ENCODE results near the gene ANXA5.

Gene ANXA5

GRCh38 chr4:121651597-121651996, 45.2 kb downstream of the ANXA5 start:
- Histone ChIP-seq H3K79me2 (ENCODE audit: insufficient read depth, low read depth) (no peaks in the 10 kb centered on the region), H4K20me1 (ENCODE audit: insufficient read depth) (no peaks in the 10 kb centered on the region), H3K27ac (no peak overlapping the region), H3K4me2 (no peak overlapping the region), H3K4me1 (ENCODE audit: low read depth, poor library complexity, severe bottlenecking) (no peaks in the 10 kb centered on the region), H3K4me3 (IDR thresholded peaks at IDR 0.05; ENCODE audit: insufficient read depth, low read depth, low read length) (no peak overlapping the region), H3K27me3 (ENCODE audit: insufficient read depth, low read depth) (no peaks in the 10 kb centered on the region), H3K9ac (no peak overlapping the region), H2AFZ (ENCODE audit: low read depth) (no peak overlapping the region), H3K36me3 (ENCODE audit: insufficient read depth) (no peaks in the 10 kb centered on the region)
- no peak for TF ChIP-seq CTCF (conservative IDR thresholded peaks at IDR 0.05; ENCODE audit: low read depth, low read length)

GRCh38 chr4:121650741-121651140, 46.0 kb downstream of the ANXA5 start:
- H3K4me3 ChIP-seq (IDR thresholded peaks at IDR 0.05; ENCODE audit: insufficient read depth, low read depth, low read length) = no peak overlapping the region
- no peak overlapping the region for H2AFZ ChIP-seq (ENCODE audit: low read depth)
- H3K27me3 ChIP-seq (ENCODE audit: insufficient read depth, low read depth) = no peaks in the 10 kb centered on the region
- H3K27ac ChIP-seq = no peak overlapping the region
- no peaks in the 10 kb centered on the region for H4K20me1 ChIP-seq (ENCODE audit: insufficient read depth)
- no peaks in the 10 kb centered on the region for H3K4me1 ChIP-seq (ENCODE audit: low read depth, poor library complexity, severe bottlenecking)
- H3K4me2 ChIP-seq = no peak overlapping the region
- no peak for TF ChIP-seq CTCF (conservative IDR thresholded peaks at IDR 0.05; ENCODE audit: low read depth, low read length)
- H3K36me3 ChIP-seq (ENCODE audit: insufficient read depth) = no peaks in the 10 kb centered on the region
- no peak overlapping the region for H3K9ac ChIP-seq
- H3K79me2 ChIP-seq (ENCODE audit: insufficient read depth, low read depth) = no peaks in the 10 kb centered on the region

GRCh38 chr4:121648516-121648915, 48.3 kb downstream of the ANXA5 start:
- Histone ChIP-seq H3K4me2 (no peak overlapping the region), H3K4me1 (ENCODE audit: low read depth, poor library complexity, severe bottlenecking) (no peaks in the 10 kb centered on the region), H3K36me3 (ENCODE audit: insufficient read depth) (no peaks in the 10 kb centered on the region), H3K27me3 (ENCODE audit: insufficient read depth, low read depth) (no peaks in the 10 kb centered on the region), H2AFZ (ENCODE audit: low read depth) (no peak overlapping the region), H3K79me2 (ENCODE audit: insufficient read depth, low read depth) (no peaks in the 10 kb centered on the region), H3K9ac (no peak overlapping the region), H4K20me1 (ENCODE audit: insufficient read depth) (no peaks in the 10 kb centered on the region), H3K4me3 (IDR thresholded peaks at IDR 0.05; ENCODE audit: insufficient read depth, low read depth, low read length) (no peak overlapping the region), H3K27ac (no peak overlapping the region)
- TF ChIP-seq CTCF (conservative IDR thresholded peaks at IDR 0.05; ENCODE audit: low read depth, low read length) = no peak

GRCh38 chr4:121642876-121643585, 53.7 kb downstream of the ANXA5 start:
- Histone ChIP-seq H3K4me2 (no peak overlapping the region), H2AFZ (ENCODE audit: low read depth) (no peak overlapping the region), H3K36me3 (ENCODE audit: insufficient read depth) (no peaks in the 10 kb centered on the region), H4K20me1 (ENCODE audit: insufficient read depth) (no peaks in the 10 kb centered on the region), H3K79me2 (ENCODE audit: insufficient read depth, low read depth) (no peaks in the 10 kb centered on the region), H3K4me1 (ENCODE audit: low read depth, poor library complexity, severe bottlenecking) (no peaks in the 10 kb centered on the region), H3K4me3 (IDR thresholded peaks at IDR 0.05; ENCODE audit: insufficient read depth, low read depth, low read length) (no peak overlapping the region), H3K27ac (no peak overlapping the region), H3K27me3 (ENCODE audit: insufficient read depth, low read depth) (no peaks in the 10 kb centered on the region), H3K9ac (no peak overlapping the region)
- TF ChIP-seq CTCF (conservative IDR thresholded peaks at IDR 0.05; ENCODE audit: low read depth, low read length) = no peak
